Measurements from ENCODE around the gene DPP3.

GRCh38 chr11:66539870-66540213 is 59.6 kb downstream of the DPP3 start:
- TF ChIP-seq CTCF (IDR thresholded peaks at IDR 0.05; ENCODE audit: low read depth, low read length, missing input control) (no peak), TAF1 (conservative IDR thresholded peaks at IDR 0.05) (no peak), MAX (IDR thresholded peaks at IDR 0.05) (no peak)
